Measurements from ENCODE around the gene CYB5R4.
"Not testable (repeated sequence)": the region's sequence is repeated elsewhere in the genome, so short reads cannot be mapped to it uniquely, and the experiment has no call there.

The CYB5R4 gene

GRCh38 chr6:83917001-83917400 is 57.5 kb downstream of the CYB5R4 start:
- H3K9me3 ChIP-seq (ENCODE audit: insufficient read depth, low read depth, low read length): no peaks in the 10 kb centered on the region
- H3K4me1 ChIP-seq (ENCODE audit: insufficient read depth, low read length): peaks cover 11% of the 10 kb centered on the region; the same call in 1 of the 2 replicates
- no peak overlapping the region for H3K4me3 ChIP-seq (ENCODE audit: low read length)
- no peaks in the 10 kb centered on the region for H3K36me3 ChIP-seq (ENCODE audit: insufficient read depth, low read depth, low read length)
- H3K27ac ChIP-seq (ENCODE audit: low read length): no peak overlapping the region
- H3K27me3 ChIP-seq (ENCODE audit: insufficient read depth, low read length): no peaks in the 10 kb centered on the region
- no peak overlapping the region for H3K9ac ChIP-seq (ENCODE audit: low read depth, low read length)

- Histone ChIP-seq H3K27me3 (ENCODE audit: insufficient read depth, low read length) (no peaks in the 10 kb centered on the region), H3K4me1 (ENCODE audit: insufficient read depth, low read length) (no peaks in the 10 kb centered on the region), H3K9me3 (ENCODE audit: insufficient read depth, low read depth, low read length) (no peaks in the 10 kb centered on the region), H3K9ac (ENCODE audit: low read depth, low read length) (no peak overlapping the region), H3K36me3 (ENCODE audit: insufficient read depth, low read depth, low read length) (no peaks in the 10 kb centered on the region), H3K4me3 (ENCODE audit: low read length) (no peak overlapping the region), H3K27ac (ENCODE audit: low read length) (no peak overlapping the region)
These were observed 60.5 kb downstream of the CYB5R4 start for GRCh38 chr6:83920017-83920416.

GRCh38 chr6:83921315-83921714 is 61.8 kb downstream of the CYB5R4 start:
- H3K4me1 ChIP-seq (ENCODE audit: insufficient read depth, low read length): no peaks in the 10 kb centered on the region
- no peaks in the 10 kb centered on the region for H3K27me3 ChIP-seq (ENCODE audit: insufficient read depth, low read length)
- H3K36me3 ChIP-seq (ENCODE audit: insufficient read depth, low read depth, low read length): no peaks in the 10 kb centered on the region
- no peaks in the 10 kb centered on the region for H3K9me3 ChIP-seq (ENCODE audit: insufficient read depth, low read depth, low read length)
- H3K4me3 ChIP-seq (ENCODE audit: low read length): no peak overlapping the region
- no peak overlapping the region for H3K9ac ChIP-seq (ENCODE audit: low read depth, low read length)
- H3K27ac ChIP-seq (ENCODE audit: low read length): no peak overlapping the region

- Histone ChIP-seq H3K27ac (ENCODE audit: low read length) (no peak overlapping the region), H3K4me1 (ENCODE audit: insufficient read depth, low read length) (no peaks in the 10 kb centered on the region), H3K9ac (ENCODE audit: low read depth, low read length) (no peak overlapping the region)
These were observed 68.0 kb downstream of the CYB5R4 start for GRCh38 chr6:83927470-83927869.

GRCh38 chr6:83928286-83928685 is 68.8 kb downstream of the CYB5R4 start:
- Histone ChIP-seq H3K27ac (ENCODE audit: low read length) (no peak overlapping the region), H3K4me3 (ENCODE audit: low read length) (no peak overlapping the region), H3K27me3 (ENCODE audit: insufficient read depth, low read length) (no peaks in the 10 kb centered on the region), H3K4me1 (ENCODE audit: insufficient read depth, low read length) (no peaks in the 10 kb centered on the region), H3K36me3 (ENCODE audit: insufficient read depth, low read depth, low read length) (no peaks in the 10 kb centered on the region), H3K9me3 (ENCODE audit: insufficient read depth, low read depth, low read length) (no peaks in the 10 kb centered on the region), H3K9ac (ENCODE audit: low read depth, low read length) (no peak overlapping the region)

More at GRCh38 chr6:83927470-83927869, 68.0 kb downstream of the CYB5R4 start:
- H3K27me3 ChIP-seq (ENCODE audit: insufficient read depth, low read length): no peaks in the 10 kb centered on the region
- no peak overlapping the region for H3K4me3 ChIP-seq (ENCODE audit: low read length)
- no peaks in the 10 kb centered on the region for H3K36me3 ChIP-seq (ENCODE audit: insufficient read depth, low read depth, low read length)
- H3K9me3 ChIP-seq (ENCODE audit: insufficient read depth, low read depth, low read length): no peaks in the 10 kb centered on the region

GRCh38 chr6:83946201-83946833 is 86.8 kb downstream of the CYB5R4 start:
- H3K9ac ChIP-seq (ENCODE audit: low read depth, low read length); H3K27ac ChIP-seq (ENCODE audit: low read length): not testable (repeated sequence)

GRCh38 chr6:83947983-83948382 is 88.5 kb downstream of the CYB5R4 start:
- not testable (repeated sequence) for H3K27me3 ChIP-seq (ENCODE audit: insufficient read depth, low read length); H3K9ac ChIP-seq (ENCODE audit: low read depth, low read length); H3K9me3 ChIP-seq (ENCODE audit: insufficient read depth, low read depth, low read length); H3K4me3 ChIP-seq (ENCODE audit: low read length); H3K27ac ChIP-seq (ENCODE audit: low read length); H3K36me3 ChIP-seq (ENCODE audit: insufficient read depth, low read depth, low read length)
- peaks cover 11% of the 10 kb centered on the region for H3K4me1 ChIP-seq (ENCODE audit: insufficient read depth, low read length)

More at GRCh38 chr6:83946201-83946833, 86.8 kb downstream of the CYB5R4 start:
- H3K36me3 ChIP-seq (ENCODE audit: insufficient read depth, low read depth, low read length): peaks cover 15% of the 10 kb centered on the region
- H3K4me1 ChIP-seq (ENCODE audit: insufficient read depth, low read length); H3K9me3 ChIP-seq (ENCODE audit: insufficient read depth, low read depth, low read length); H3K27me3 ChIP-seq (ENCODE audit: insufficient read depth, low read length); H3K4me3 ChIP-seq (ENCODE audit: low read length): not testable (repeated sequence)

- no peaks in the 10 kb centered on the region for H3K27me3 ChIP-seq (ENCODE audit: insufficient read depth, low read length)
- no peak overlapping the region for H3K9ac ChIP-seq (ENCODE audit: low read depth, low read length)
- H3K36me3 ChIP-seq (ENCODE audit: insufficient read depth, low read depth, low read length): no peaks in the 10 kb centered on the region
- H3K9me3 ChIP-seq (ENCODE audit: insufficient read depth, low read depth, low read length): no peaks in the 10 kb centered on the region; the same call in none of the 2 replicates
- peaks cover 16% of the 10 kb centered on the region for H3K4me1 ChIP-seq (ENCODE audit: insufficient read depth, low read length)
- H3K4me3 ChIP-seq (ENCODE audit: low read length): no peak overlapping the region
- no peak overlapping the region for H3K27ac ChIP-seq (ENCODE audit: low read length)
These were observed 89.4 kb downstream of the CYB5R4 start for GRCh38 chr6:83948851-83949250.

GRCh38 chr6:83951423-83951822 is 91.9 kb downstream of the CYB5R4 start:
- H3K9me3 ChIP-seq (ENCODE audit: insufficient read depth, low read depth, low read length); H3K36me3 ChIP-seq (ENCODE audit: insufficient read depth, low read depth, low read length); H3K9ac ChIP-seq (ENCODE audit: low read depth, low read length); H3K4me3 ChIP-seq (ENCODE audit: low read length); H3K27ac ChIP-seq (ENCODE audit: low read length); H3K27me3 ChIP-seq (ENCODE audit: insufficient read depth, low read length): not testable (repeated sequence)
- peaks cover 22% of the 10 kb centered on the region for H3K4me1 ChIP-seq (ENCODE audit: insufficient read depth, low read length)

GRCh38 chr6:83952830-83953229 is 93.3 kb downstream of the CYB5R4 start:
- Histone ChIP-seq H3K9ac (ENCODE audit: low read depth, low read length) (no peak overlapping the region), H3K4me1 (ENCODE audit: insufficient read depth, low read length) (peaks cover 23% of the 10 kb centered on the region), H3K27me3 (ENCODE audit: insufficient read depth, low read length) (no peaks in the 10 kb centered on the region), H3K9me3 (ENCODE audit: insufficient read depth, low read depth, low read length) (no peaks in the 10 kb centered on the region), H3K36me3 (ENCODE audit: insufficient read depth, low read depth, low read length) (peaks cover 7% of the 10 kb centered on the region; the same call in 1 of the 2 replicates), H3K4me3 (ENCODE audit: low read length) (no peak overlapping the region), H3K27ac (ENCODE audit: low read length) (no peak overlapping the region)

- Histone ChIP-seq H3K4me1 (ENCODE audit: insufficient read depth, low read length) (peaks cover 23% of the 10 kb centered on the region), H3K27ac (ENCODE audit: low read length) (no peak overlapping the region), H3K27me3 (ENCODE audit: insufficient read depth, low read length) (no peaks in the 10 kb centered on the region), H3K9me3 (ENCODE audit: insufficient read depth, low read depth, low read length) (no peaks in the 10 kb centered on the region), H3K36me3 (ENCODE audit: insufficient read depth, low read depth, low read length) (peaks cover 7% of the 10 kb centered on the region; the same call in 1 of the 2 replicates), H3K4me3 (ENCODE audit: low read length) (no peak overlapping the region), H3K9ac (ENCODE audit: low read depth, low read length) (no peak overlapping the region)
These were observed 94.9 kb downstream of the CYB5R4 start for GRCh38 chr6:83954371-83954770.

GRCh38 chr6:83958241-83958685 is 98.8 kb downstream of the CYB5R4 start:
- Histone ChIP-seq H3K27me3 (ENCODE audit: insufficient read depth, low read length) (no peaks in the 10 kb centered on the region), H3K9ac (ENCODE audit: low read depth, low read length) (no peak overlapping the region), H3K4me1 (ENCODE audit: insufficient read depth, low read length) (peaks cover 12% of the 10 kb centered on the region; the same call in 1 of the 2 replicates), H3K36me3 (ENCODE audit: insufficient read depth, low read depth, low read length) (peaks cover 12% of the 10 kb centered on the region; the same call in 1 of the 2 replicates), H3K27ac (ENCODE audit: low read length) (no peak overlapping the region), H3K4me3 (ENCODE audit: low read length) (no peak overlapping the region), H3K9me3 (ENCODE audit: insufficient read depth, low read depth, low read length) (no peaks in the 10 kb centered on the region)

Measured in iPS-20b (cell line).